GM23338 (cell line): ENCODE data around the gene FRMD4A. TPM values are rescaled to one million over a fixed set of nuclear protein-coding genes. Genes with fewer than 3 reads are reported as not detected.

Source experiments
- ATAC-seq: fragments of 200-7000 bp; cut with Tn5 transposase; 3 replicates; pipeline ENCODE4 v1.9.1; 2020
- DNase-seq: peaks from one replicate; pipeline ENCODE4 v3.0.0-alpha.2; 2015; ENCODE audit warnings: low spot score
- H2AFZ ChIP-seq: fragments of 200-600 bp; sonication (generic); 2 replicates; pipeline ENCODE4 v1.8.0; 2016; ENCODE audit warnings: antibody characterized with exemption, mild to moderate bottlenecking, moderate library complexity
- H3F3A ChIP-seq: fragments of 200-600 bp; sonication (generic); replicated peaks from 2 replicates; pipeline ENCODE4 v1.8.0; 2017; ENCODE audit warnings: antibody characterized with exemption, mixed run types, low read depth
- H3K27ac ChIP-seq: fragments of 200-600 bp; sonication (generic); 2 replicates; pipeline ENCODE4 v1.6.1; 2016; ENCODE audit warnings: low read depth
- H3K27me3 ChIP-seq: fragments of 200-600 bp; sonication (generic); 2 replicates; pipeline ENCODE4 v1.8.0; 2016; ENCODE audit warnings: mild to moderate bottlenecking, mixed run types, moderate library complexity; ENCODE audit not compliant: insufficient read depth
- H3K36me3 ChIP-seq: fragments of 200-600 bp; sonication (generic); 2 replicates; pipeline ENCODE4 v1.8.0; 2016; ENCODE audit warnings: mild to moderate bottlenecking; ENCODE audit not compliant: insufficient read depth
- H3K4me1 ChIP-seq: fragments of 200-600 bp; sonication (generic); 2 replicates; pipeline ENCODE4 v1.8.0; 2016; ENCODE audit warnings: mild to moderate bottlenecking, moderate library complexity; ENCODE audit not compliant: insufficient read depth
- H3K4me2 ChIP-seq: fragments of 200-600 bp; sonication (generic); 2 replicates; pipeline ENCODE4 v1.7.1; 2017; ENCODE audit warnings: mixed run types
- H3K4me3 ChIP-seq: fragments of 200-600 bp; sonication (generic); 2 replicates; pipeline ENCODE4 v1.6.1; 2016; ENCODE audit warnings: mixed run types
- H3K79me2 ChIP-seq: fragments of 200-600 bp; sonication (generic); replicated peaks from 2 replicates; pipeline ENCODE4 v1.8.0; 2017; ENCODE audit warnings: mild to moderate bottlenecking; ENCODE audit not compliant: insufficient read depth
- H3K9me2 ChIP-seq: fragments of 200-600 bp; sonication (generic); 2 replicates; pipeline ENCODE4 v1.8.0; 2017; ENCODE audit not compliant: insufficient read depth
- H4K20me1 ChIP-seq: fragments of 200-600 bp; sonication (generic); replicated peaks from 2 replicates; pipeline ENCODE4 v1.8.0; 2017; ENCODE audit warnings: mild to moderate bottlenecking; ENCODE audit not compliant: insufficient read depth
- H3K27ac Mint-ChIP-seq: 2 replicates; pipeline ENCODE4 v1.8.0; 2020; ENCODE audit warnings: inconsistent platforms, mild to moderate bottlenecking, moderate library complexity, mixed read lengths
- H3K27me3 Mint-ChIP-seq: 3 replicates; pipeline ENCODE4 v1.8.0; 2022; ENCODE audit warnings: low read depth, mild to moderate bottlenecking, moderate library complexity, mixed read lengths, inconsistent platforms; ENCODE audit not compliant: insufficient read depth, poor library complexity
- H3K36me3 Mint-ChIP-seq: 3 replicates; pipeline ENCODE4 v1.8.0; 2021; ENCODE audit warnings: low read depth, mild to moderate bottlenecking, inconsistent platforms, moderate library complexity, mixed read lengths
- H3K4me1 Mint-ChIP-seq: 3 replicates; pipeline ENCODE4 v1.8.0; 2020; ENCODE audit warnings: mild to moderate bottlenecking, inconsistent platforms, mixed read lengths
- H3K4me3 Mint-ChIP-seq: 3 replicates; pipeline ENCODE4 v1.8.0; 2021; ENCODE audit warnings: moderate library complexity, mild to moderate bottlenecking, inconsistent platforms, mixed read lengths
- H3K9me3 Mint-ChIP-seq: 3 replicates; pipeline ENCODE4 v1.8.0; 2020; ENCODE audit warnings: moderate library complexity, mild to moderate bottlenecking, inconsistent platforms, mixed read lengths
- EZH2 ChIP-seq: fragments of 200-600 bp; sonication (generic); IDR thresholded peaks from one replicate; pipeline ENCODE4 v1.8.0; 2017; ENCODE audit warnings: antibody characterized with exemption, mild to moderate bottlenecking, low read depth; ENCODE audit not compliant: unreplicated experiment
- EZH2phosphoT487 ChIP-seq: fragments of 200-600 bp; sonication (generic); IDR thresholded peaks from one replicate; pipeline ENCODE4 v1.8.1; 2018; ENCODE audit warnings: antibody characterized with exemption; ENCODE audit not compliant: unreplicated experiment
- NANOG ChIP-seq: IDR thresholded peaks from 2 replicates; pipeline ENCODE4 v1.6.1; 2016; ENCODE audit warnings: antibody characterized with exemption, borderline replicate concordance
- ZNF114 ChIP-seq: fragments of 250-450 bp; sonication (Bioruptor Pico); IDR thresholded peaks from 2 replicates; pipeline ENCODE4 v1.5.0; 2020; ENCODE audit warnings: mild to moderate bottlenecking, moderate library complexity
- polyA plus RNA-seq: library from polyadenylated mRNA; unstranded; fragments of >200 nt; fragmentation: Nextera tagmentation; extraction: Ambion mirVana; gene quantifications from 2 replicates; pipeline ENCODE4 v1.2.1, GENCODE V29; 2016
- total RNA-seq: library from RNA; depleted of rRNA; stranded (reverse); fragments of >200 nt; shearing (Covaris generic); gene quantifications from 2 replicates; pipeline ENCODE4 v1.2.3, GENCODE V29; 2014
- TF ChIP-seq, protein P1 (sequence below): IDR thresholded peaks from one replicate; pipeline ENCODE4 v1.6.1; 2018; ENCODE audit warnings: antibody characterized with exemption; ENCODE audit not compliant: unreplicated experiment
- TF ChIP-seq, protein P2 (sequence below): IDR thresholded peaks from 2 replicates; pipeline ENCODE4 v1.6.1; 2016; ENCODE audit warnings: antibody characterized with exemption
- TF ChIP-seq, protein P3 (sequence below): fragments of 250-450 bp; sonication (Bioruptor Pico); IDR thresholded peaks from 2 replicates; pipeline ENCODE4 v1.5.0; 2020; ENCODE audit warnings: mild to moderate bottlenecking, moderate library complexity

Gene FRMD4A
- total and polyA plus RNA-seq, 2 experiments from 2014 or later = 14.0 to 20.1 TPM

DNA sequence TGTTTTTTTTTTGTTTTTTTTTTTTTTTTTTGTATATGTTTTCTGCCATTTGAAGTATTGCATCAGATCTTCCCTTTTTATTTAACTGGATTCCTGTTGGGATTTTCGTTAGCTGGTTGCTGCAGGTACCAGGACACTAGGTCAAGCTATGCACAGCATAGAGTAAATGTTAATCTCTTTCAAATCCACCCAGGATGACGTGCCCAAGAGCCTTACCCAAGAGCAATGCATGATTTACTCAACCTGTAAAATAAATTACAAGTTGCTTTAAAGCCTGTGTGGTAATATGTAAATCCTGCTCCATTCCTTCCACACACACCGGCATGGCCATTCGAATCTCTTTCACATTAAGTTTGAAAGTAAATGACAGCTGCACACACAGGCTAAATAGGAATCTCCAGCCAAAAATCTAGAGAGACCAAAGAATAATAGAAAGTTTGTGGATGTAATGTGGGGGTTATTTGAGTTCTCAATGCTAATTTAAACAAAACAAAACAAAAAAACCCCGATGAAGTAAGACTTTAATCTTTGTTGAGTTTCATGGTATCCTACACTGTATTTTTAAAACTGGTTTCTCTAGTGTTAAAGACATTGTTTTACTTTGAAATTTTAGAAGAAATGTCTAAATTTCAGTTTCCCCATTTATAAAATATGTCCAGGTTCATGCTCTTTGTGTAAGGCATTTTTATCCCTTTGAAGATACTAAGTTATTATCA lies 167.9 kb downstream of the FRMD4A start:
- TF ChIP-seq EZH2phosphoT487 (no peak), NANOG (no peak), EZH2 (no peak), ZNF114 (CRISPR knock-in tag) (no peak)
- TF ChIP-seq, protein P1, sequence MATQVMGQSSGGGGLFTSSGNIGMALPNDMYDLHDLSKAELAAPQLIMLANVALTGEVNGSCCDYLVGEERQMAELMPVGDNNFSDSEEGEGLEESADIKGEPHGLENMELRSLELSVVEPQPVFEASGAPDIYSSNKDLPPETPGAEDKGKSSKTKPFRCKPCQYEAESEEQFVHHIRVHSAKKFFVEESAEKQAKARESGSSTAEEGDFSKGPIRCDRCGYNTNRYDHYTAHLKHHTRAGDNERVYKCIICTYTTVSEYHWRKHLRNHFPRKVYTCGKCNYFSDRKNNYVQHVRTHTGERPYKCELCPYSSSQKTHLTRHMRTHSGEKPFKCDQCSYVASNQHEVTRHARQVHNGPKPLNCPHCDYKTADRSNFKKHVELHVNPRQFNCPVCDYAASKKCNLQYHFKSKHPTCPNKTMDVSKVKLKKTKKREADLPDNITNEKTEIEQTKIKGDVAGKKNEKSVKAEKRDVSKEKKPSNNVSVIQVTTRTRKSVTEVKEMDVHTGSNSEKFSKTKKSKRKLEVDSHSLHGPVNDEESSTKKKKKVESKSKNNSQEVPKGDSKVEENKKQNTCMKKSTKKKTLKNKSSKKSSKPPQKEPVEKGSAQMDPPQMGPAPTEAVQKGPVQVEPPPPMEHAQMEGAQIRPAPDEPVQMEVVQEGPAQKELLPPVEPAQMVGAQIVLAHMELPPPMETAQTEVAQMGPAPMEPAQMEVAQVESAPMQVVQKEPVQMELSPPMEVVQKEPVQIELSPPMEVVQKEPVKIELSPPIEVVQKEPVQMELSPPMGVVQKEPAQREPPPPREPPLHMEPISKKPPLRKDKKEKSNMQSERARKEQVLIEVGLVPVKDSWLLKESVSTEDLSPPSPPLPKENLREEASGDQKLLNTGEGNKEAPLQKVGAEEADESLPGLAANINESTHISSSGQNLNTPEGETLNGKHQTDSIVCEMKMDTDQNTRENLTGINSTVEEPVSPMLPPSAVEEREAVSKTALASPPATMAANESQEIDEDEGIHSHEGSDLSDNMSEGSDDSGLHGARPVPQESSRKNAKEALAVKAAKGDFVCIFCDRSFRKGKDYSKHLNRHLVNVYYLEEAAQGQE = no peak
- TF ChIP-seq, protein P2, sequence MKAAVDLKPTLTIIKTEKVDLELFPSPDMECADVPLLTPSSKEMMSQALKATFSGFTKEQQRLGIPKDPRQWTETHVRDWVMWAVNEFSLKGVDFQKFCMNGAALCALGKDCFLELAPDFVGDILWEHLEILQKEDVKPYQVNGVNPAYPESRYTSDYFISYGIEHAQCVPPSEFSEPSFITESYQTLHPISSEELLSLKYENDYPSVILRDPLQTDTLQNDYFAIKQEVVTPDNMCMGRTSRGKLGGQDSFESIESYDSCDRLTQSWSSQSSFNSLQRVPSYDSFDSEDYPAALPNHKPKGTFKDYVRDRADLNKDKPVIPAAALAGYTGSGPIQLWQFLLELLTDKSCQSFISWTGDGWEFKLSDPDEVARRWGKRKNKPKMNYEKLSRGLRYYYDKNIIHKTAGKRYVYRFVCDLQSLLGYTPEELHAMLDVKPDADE = no peak
- TF ChIP-seq, protein P3, sequence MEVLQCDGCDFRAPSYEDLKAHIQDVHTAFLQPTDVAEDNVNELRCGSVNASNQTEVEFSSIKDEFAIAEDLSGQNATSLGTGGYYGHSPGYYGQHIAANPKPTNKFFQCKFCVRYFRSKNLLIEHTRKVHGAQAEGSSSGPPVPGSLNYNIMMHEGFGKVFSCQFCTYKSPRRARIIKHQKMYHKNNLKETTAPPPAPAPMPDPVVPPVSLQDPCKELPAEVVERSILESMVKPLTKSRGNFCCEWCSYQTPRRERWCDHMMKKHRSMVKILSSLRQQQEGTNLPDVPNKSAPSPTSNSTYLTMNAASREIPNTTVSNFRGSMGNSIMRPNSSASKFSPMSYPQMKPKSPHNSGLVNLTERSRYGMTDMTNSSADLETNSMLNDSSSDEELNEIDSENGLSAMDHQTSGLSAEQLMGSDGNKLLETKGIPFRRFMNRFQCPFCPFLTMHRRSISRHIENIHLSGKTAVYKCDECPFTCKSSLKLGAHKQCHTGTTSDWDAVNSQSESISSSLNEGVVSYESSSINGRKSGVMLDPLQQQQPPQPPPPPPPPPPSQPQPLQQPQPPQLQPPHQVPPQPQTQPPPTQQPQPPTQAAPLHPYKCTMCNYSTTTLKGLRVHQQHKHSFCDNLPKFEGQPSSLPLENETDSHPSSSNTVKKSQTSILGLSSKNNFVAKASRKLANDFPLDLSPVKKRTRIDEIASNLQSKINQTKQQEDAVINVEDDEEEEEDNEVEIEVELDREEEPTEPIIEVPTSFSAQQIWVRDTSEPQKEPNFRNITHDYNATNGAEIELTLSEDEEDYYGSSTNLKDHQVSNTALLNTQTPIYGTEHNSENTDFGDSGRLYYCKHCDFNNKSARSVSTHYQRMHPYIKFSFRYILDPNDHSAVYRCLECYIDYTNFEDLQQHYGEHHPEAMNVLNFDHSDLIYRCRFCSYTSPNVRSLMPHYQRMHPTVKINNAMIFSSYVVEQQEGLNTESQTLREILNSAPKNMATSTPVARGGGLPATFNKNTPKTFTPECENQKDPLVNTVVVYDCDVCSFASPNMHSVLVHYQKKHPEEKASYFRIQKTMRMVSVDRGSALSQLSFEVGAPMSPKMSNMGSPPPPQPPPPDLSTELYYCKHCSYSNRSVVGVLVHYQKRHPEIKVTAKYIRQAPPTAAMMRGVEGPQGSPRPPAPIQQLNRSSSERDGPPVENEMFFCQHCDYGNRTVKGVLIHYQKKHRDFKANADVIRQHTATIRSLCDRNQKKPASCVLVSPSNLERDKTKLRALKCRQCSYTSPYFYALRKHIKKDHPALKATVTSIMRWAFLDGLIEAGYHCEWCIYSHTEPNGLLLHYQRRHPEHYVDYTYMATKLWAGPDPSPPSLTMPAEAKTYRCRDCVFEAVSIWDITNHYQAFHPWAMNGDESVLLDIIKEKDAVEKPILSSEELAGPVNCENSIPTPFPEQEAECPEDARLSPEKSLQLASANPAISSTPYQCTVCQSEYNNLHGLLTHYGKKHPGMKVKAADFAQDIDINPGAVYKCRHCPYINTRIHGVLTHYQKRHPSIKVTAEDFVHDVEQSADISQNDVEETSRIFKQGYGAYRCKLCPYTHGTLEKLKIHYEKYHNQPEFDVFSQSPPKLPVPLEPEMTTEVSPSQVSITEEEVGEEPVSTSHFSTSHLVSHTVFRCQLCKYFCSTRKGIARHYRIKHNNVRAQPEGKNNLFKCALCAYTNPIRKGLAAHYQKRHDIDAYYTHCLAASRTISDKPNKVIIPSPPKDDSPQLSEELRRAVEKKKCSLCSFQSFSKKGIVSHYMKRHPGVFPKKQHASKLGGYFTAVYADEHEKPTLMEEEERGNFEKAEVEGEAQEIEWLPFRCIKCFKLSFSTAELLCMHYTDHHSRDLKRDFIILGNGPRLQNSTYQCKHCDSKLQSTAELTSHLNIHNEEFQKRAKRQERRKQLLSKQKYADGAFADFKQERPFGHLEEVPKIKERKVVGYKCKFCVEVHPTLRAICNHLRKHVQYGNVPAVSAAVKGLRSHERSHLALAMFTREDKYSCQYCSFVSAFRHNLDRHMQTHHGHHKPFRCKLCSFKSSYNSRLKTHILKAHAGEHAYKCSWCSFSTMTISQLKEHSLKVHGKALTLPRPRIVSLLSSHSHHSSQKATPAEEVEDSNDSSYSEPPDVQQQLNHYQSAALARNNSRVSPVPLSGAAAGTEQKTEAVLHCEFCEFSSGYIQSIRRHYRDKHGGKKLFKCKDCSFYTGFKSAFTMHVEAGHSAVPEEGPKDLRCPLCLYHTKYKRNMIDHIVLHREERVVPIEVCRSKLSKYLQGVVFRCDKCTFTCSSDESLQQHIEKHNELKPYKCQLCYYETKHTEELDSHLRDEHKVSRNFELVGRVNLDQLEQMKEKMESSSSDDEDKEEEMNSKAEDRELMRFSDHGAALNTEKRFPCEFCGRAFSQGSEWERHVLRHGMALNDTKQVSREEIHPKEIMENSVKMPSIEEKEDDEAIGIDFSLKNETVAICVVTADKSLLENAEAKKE (CRISPR knock-in tag) = no peak
- no peaks in the 10 kb centered on the region for H3K36me3 ChIP-seq
- H3K4me2 ChIP-seq = no peak overlapping the region
- peaks cover 15% of the 10 kb centered on the region; the same call in 1 of the 2 replicates for H3K4me1 ChIP-seq
- DNase-seq (no peak), ATAC-seq (no peak; the same call in 2 of the 3 replicates)
- peaks cover 3% of the 10 kb centered on the region; the same call in 1 of the 2 replicates for H3K9me2 ChIP-seq
- H3K27ac Mint-ChIP-seq = peak overlapping the region; percentile 43; the same call in 1 of the 2 replicates
- no peaks in the 10 kb centered on the region for H3K9me3 Mint-ChIP-seq
- H3F3A ChIP-seq = no peaks in the 10 kb centered on the region
- peaks cover 6% of the 10 kb centered on the region for H3K27me3 Mint-ChIP-seq
- no peak overlapping the region for H2AFZ ChIP-seq
- H3K4me3 ChIP-seq = no peak overlapping the region
- H4K20me1 ChIP-seq = no peaks in the 10 kb centered on the region
- no peaks in the 10 kb centered on the region for H3K27me3 ChIP-seq
- H3K4me1 Mint-ChIP-seq = peaks cover 17% of the 10 kb centered on the region
- no peaks in the 10 kb centered on the region for H3K79me2 ChIP-seq
- no peaks in the 10 kb centered on the region for H3K36me3 Mint-ChIP-seq
- no peak overlapping the region for H3K4me3 Mint-ChIP-seq
- H3K27ac ChIP-seq = no peak overlapping the region
